HEK293 (cell line): ENCODE data around the gene TLCD3B.
A peak's percentile ranks its signal among the peaks of the same experiment; 100 is the strongest.

Experiments used
- ATF2 ChIP-seq: fragments of 450-650 bp; formaldehyde crosslinking; IDR thresholded peaks from 2 replicates; pipeline ENCODE4 v1.5.1; 2016; ENCODE audit warnings: missing biosample characterization, missing genetic modification characterization, low read depth
- BCL11A ChIP-seq: fragments of 450-650 bp; formaldehyde crosslinking; IDR thresholded peaks from 2 replicates; pipeline ENCODE4 v1.5.1; 2016; ENCODE audit warnings: low read depth, missing biosample characterization, missing genetic modification characterization
- BCL11B ChIP-seq: fragments of 450-650 bp; formaldehyde crosslinking; IDR thresholded peaks from 2 replicates; pipeline ENCODE4 v1.5.1; 2016; ENCODE audit warnings: low read depth, missing biosample characterization, missing genetic modification characterization
- HIC1 ChIP-seq: fragments of 450-650 bp; formaldehyde crosslinking; IDR thresholded peaks from 2 replicates; pipeline ENCODE4 v1.5.1; 2016; ENCODE audit warnings: missing biosample characterization, missing genetic modification characterization
- HOXC10 ChIP-seq: sonication (generic); formaldehyde crosslinking; IDR thresholded peaks from 2 replicates; pipeline ENCODE4 v1.8.1; 2023; ENCODE audit warnings: mild to moderate bottlenecking, missing genetic modification reagents
- IKZF3 ChIP-seq: fragments of 450-650 bp; IDR thresholded peaks from 2 replicates; pipeline ENCODE4 v1.5.0; 2018; ENCODE audit warnings: missing biosample characterization, mild to moderate bottlenecking, missing genetic modification characterization, moderate library complexity
- MYNN ChIP-seq: fragments of 450-650 bp; formaldehyde crosslinking; IDR thresholded peaks from 2 replicates; pipeline ENCODE4 v1.5.1; 2016; ENCODE audit warnings: missing biosample characterization, missing genetic modification characterization, borderline replicate concordance
- MZF1 ChIP-seq: fragments of 450-650 bp; formaldehyde crosslinking; IDR thresholded peaks from 2 replicates; pipeline ENCODE4 v1.5.1; 2017; ENCODE audit warnings: missing biosample characterization, missing genetic modification characterization, borderline replicate concordance
- OSR2 ChIP-seq: fragments of 450-650 bp; formaldehyde crosslinking; IDR thresholded peaks from 2 replicates; pipeline ENCODE4 v1.5.1; 2016; ENCODE audit warnings: missing biosample characterization, missing genetic modification characterization
- PRDM2 ChIP-seq: fragments of 450-650 bp; formaldehyde crosslinking; IDR thresholded peaks from 2 replicates; pipeline ENCODE4 v1.5.1; 2016; ENCODE audit warnings: missing biosample characterization, missing genetic modification characterization, borderline replicate concordance
- SALL2 ChIP-seq: fragments of 450-650 bp; formaldehyde crosslinking; IDR thresholded peaks from 2 replicates; pipeline ENCODE4 v1.5.0; 2017; ENCODE audit warnings: missing biosample characterization, mild to moderate bottlenecking, missing genetic modification characterization, borderline replicate concordance
- SP2 ChIP-seq: fragments of 450-650 bp; formaldehyde crosslinking; IDR thresholded peaks from 2 replicates; pipeline ENCODE4 v1.5.1; 2016; ENCODE audit warnings: missing biosample characterization, missing genetic modification characterization
- ZBTB20 ChIP-seq: fragments of 450-650 bp; formaldehyde crosslinking; IDR thresholded peaks from 2 replicates; pipeline ENCODE4 v1.5.1; 2016; ENCODE audit warnings: missing biosample characterization, missing genetic modification characterization
- ZNF155 ChIP-seq: fragments of 450-650 bp; formaldehyde crosslinking; IDR thresholded peaks from 2 replicates; pipeline ENCODE4 v1.5.1; 2016; ENCODE audit warnings: missing biosample characterization, missing genetic modification characterization
- ZNF335 ChIP-seq: fragments of 450-650 bp; formaldehyde crosslinking; conservative IDR thresholded peaks from 2 replicates; pipeline ENCODE4 v1.5.1; 2016; ENCODE audit warnings: missing biosample characterization, missing genetic modification characterization
- ZNF341 ChIP-seq: fragments of 450-650 bp; formaldehyde crosslinking; IDR thresholded peaks from 2 replicates; pipeline ENCODE4; 2016; ENCODE audit warnings: low read depth, missing biosample characterization, missing genetic modification characterization
- ZNF37A ChIP-seq: fragments of 450-650 bp; IDR thresholded peaks from 2 replicates; pipeline ENCODE4 v1.5.1; 2018; ENCODE audit warnings: missing biosample characterization, missing genetic modification characterization
- ZNF423 ChIP-seq: fragments of 450-650 bp; formaldehyde crosslinking; IDR thresholded peaks from 2 replicates; pipeline ENCODE4 v1.5.1; 2016; ENCODE audit warnings: missing biosample characterization, missing genetic modification characterization
- ZNF449 ChIP-seq: fragments of 450-650 bp; formaldehyde crosslinking; IDR thresholded peaks from 2 replicates; pipeline ENCODE4 v1.5.1; 2017; ENCODE audit warnings: missing biosample characterization, mild to moderate bottlenecking, missing genetic modification characterization, moderate library complexity
- ZNF48 ChIP-seq: fragments of 450-650 bp; formaldehyde crosslinking; IDR thresholded peaks from 2 replicates; pipeline ENCODE4 v1.5.1; 2016; ENCODE audit warnings: missing biosample characterization, missing genetic modification characterization
- ZNF488 ChIP-seq: fragments of 450-650 bp; formaldehyde crosslinking; IDR thresholded peaks from 2 replicates; pipeline ENCODE4 v1.5.1; 2016; ENCODE audit warnings: missing biosample characterization, missing genetic modification characterization
- ZNF510 ChIP-seq: fragments of 450-650 bp; formaldehyde crosslinking; IDR thresholded peaks from 2 replicates; pipeline ENCODE4 v1.5.1; 2018; ENCODE audit warnings: mild to moderate bottlenecking, missing genetic modification characterization, missing biosample characterization; ENCODE audit not compliant: insufficient replicate concordance
- ZNF558 ChIP-seq: fragments of 450-650 bp; formaldehyde crosslinking; IDR thresholded peaks from 2 replicates; pipeline ENCODE4 v1.5.1; 2016; ENCODE audit warnings: missing biosample characterization, missing genetic modification characterization
- ZNF560 ChIP-seq: fragments of 450-650 bp; formaldehyde crosslinking; IDR thresholded peaks from 2 replicates; pipeline ENCODE4 v1.5.1; 2017; ENCODE audit warnings: missing biosample characterization, missing genetic modification characterization, borderline replicate concordance
- ZNF561 ChIP-seq: fragments of 450-650 bp; IDR thresholded peaks from 2 replicates; pipeline ENCODE4 v1.5.1; 2018; ENCODE audit warnings: missing biosample characterization, missing genetic modification characterization, borderline replicate concordance
- ZNF600 ChIP-seq: fragments of 450-650 bp; formaldehyde crosslinking; IDR thresholded peaks from 2 replicates; pipeline ENCODE4 v1.5.1; 2016; ENCODE audit warnings: missing biosample characterization, missing genetic modification characterization
- ZNF610 ChIP-seq: fragments of 450-650 bp; formaldehyde crosslinking; IDR thresholded peaks from 2 replicates; pipeline ENCODE4 v1.5.1; 2016; ENCODE audit warnings: missing biosample characterization, missing genetic modification characterization, borderline replicate concordance
- ZNF785 ChIP-seq: fragments of 450-650 bp; formaldehyde crosslinking; IDR thresholded peaks from 2 replicates; pipeline ENCODE4 v1.5.1; 2016; ENCODE audit warnings: missing biosample characterization, missing genetic modification characterization
- ZSCAN30 ChIP-seq: fragments of 450-650 bp; IDR thresholded peaks from 2 replicates; pipeline ENCODE4 v1.5.1; 2018; ENCODE audit warnings: missing biosample characterization, mild to moderate bottlenecking, missing genetic modification characterization, moderate library complexity

The TLCD3B gene

GRCh38 chr16:29995324-29995910, 35.7 kb downstream of the TLCD3B start, which contains the start of gene HIRIP3 (continued):
- 0 out of 2 replicates have a peak, but pooled peaks have one; percentile 60 for TF ChIP-seq PRDM2 (tag by site-specific recombination)
- peak; percentile 22; the same call in 1 of the 2 replicates for TF ChIP-seq ZNF449 (tag by site-specific recombination)
- TF ChIP-seq MZF1 (tag by site-specific recombination): no peak
- no peak; the same call in 1 of the 2 replicates for TF ChIP-seq OSR2 (tag by site-specific recombination)
- no peak for TF ChIP-seq ZNF558 (tag by site-specific recombination)
- TF ChIP-seq BCL11B (tag by site-specific recombination): no peak
- TF ChIP-seq ATF2: no peak
- peak; percentile 14 for TF ChIP-seq ZNF335 (tag by site-specific recombination)
- TF ChIP-seq ZNF510 (tag by site-specific recombination): no peak
- TF ChIP-seq SALL2 (tag by site-specific recombination): no peak
- no peak for TF ChIP-seq MYNN (tag by site-specific recombination)
- peak; percentile 77 for TF ChIP-seq SP2 (tag by site-specific recombination)
- TF ChIP-seq ZNF610 (tag by site-specific recombination): no peak; the same call in none of the 2 replicates
- no peak for TF ChIP-seq BCL11A (tag by site-specific recombination)
- no peak for TF ChIP-seq ZNF561 (tag by site-specific recombination)
- no peak for TF ChIP-seq ZNF155
- TF ChIP-seq HOXC10 (CRISPR knock-in tag): no peak
- TF ChIP-seq ZSCAN30 (tag by site-specific recombination): no peak; the same call in 1 of the 2 replicates
- no peak for TF ChIP-seq HIC1 (tag by site-specific recombination)
- TF ChIP-seq ZNF48 (tag by site-specific recombination): no peak
- no peak for TF ChIP-seq ZNF37A (tag by site-specific recombination)
- peak; percentile 85 for TF ChIP-seq ZNF600 (tag by site-specific recombination)
- no peak for TF ChIP-seq ZNF560 (tag by site-specific recombination)
- TF ChIP-seq ZNF341 (tag by site-specific recombination): no peak
- peak; percentile 97 for TF ChIP-seq ZBTB20 (tag by site-specific recombination)
- no peak for TF ChIP-seq ZNF785 (tag by site-specific recombination)
- TF ChIP-seq IKZF3 (tag by site-specific recombination): no peak; the same call in 1 of the 2 replicates
- no peak for TF ChIP-seq ZNF423
- TF ChIP-seq ZNF488 (tag by site-specific recombination): no peak
